ENCODE results near the gene SRPX2. TPM values are rescaled to one million over a fixed set of nuclear protein-coding genes. Genes with fewer than 3 reads are reported as not detected.
"Not testable (repeated sequence)": the region's sequence is repeated elsewhere in the genome, so short reads cannot be mapped to it uniquely, and the experiment has no call there.

The SRPX2 gene
- total and polyA plus RNA-seq, 2 experiments from 2014 or later: 36.7 to 40.3 TPM

DNA sequence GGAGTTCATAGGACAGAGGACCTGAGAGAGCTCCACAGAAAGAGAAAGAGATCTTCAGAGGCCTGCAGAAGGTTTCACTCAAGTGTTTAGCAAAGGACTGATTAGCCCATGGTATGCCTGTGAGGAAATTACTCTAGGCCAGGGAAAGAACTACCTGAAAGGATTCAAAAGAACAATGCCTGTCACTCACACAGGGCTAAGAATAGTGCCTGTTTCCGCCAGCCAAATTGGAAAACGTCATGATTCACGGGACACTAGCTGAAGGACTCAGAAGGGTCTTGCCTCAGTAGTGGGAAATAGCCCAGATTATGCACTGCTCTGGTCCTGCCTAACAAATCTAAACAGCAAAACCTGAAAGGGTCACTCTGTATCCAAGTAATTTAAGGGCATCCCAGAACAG is 66.8 kb downstream of the SRPX2 start:
- H3K4me3 ChIP-seq: no peak overlapping the region
- no peaks in the 10 kb centered on the region for H4K20me1 ChIP-seq (ENCODE audit: insufficient read depth)
- no peaks in the 10 kb centered on the region for H3K4me1 ChIP-seq (ENCODE audit: insufficient read depth)
- H3K27me3 ChIP-seq (replicated peaks; ENCODE audit: insufficient read depth): no peaks in the 10 kb centered on the region
- H3K79me2 ChIP-seq (ENCODE audit: insufficient read depth): no peaks in the 10 kb centered on the region
- H3K9me3 ChIP-seq (ENCODE audit: low read depth): no peaks in the 10 kb centered on the region
- no peaks in the 10 kb centered on the region for H3F3A ChIP-seq (ENCODE audit: insufficient read depth)
- H3K9me2 ChIP-seq (ENCODE audit: insufficient read depth): no peaks in the 10 kb centered on the region
- H3K36me3 ChIP-seq (ENCODE audit: low read depth): no peaks in the 10 kb centered on the region
- TF ChIP-seq EZH2 (IDR thresholded peaks at IDR 0.05; ENCODE audit: insufficient read depth, poor library complexity, severe bottlenecking): no peak
- TF ChIP-seq EZH2phosphoT487 (IDR thresholded peaks at IDR 0.05; ENCODE audit: insufficient read depth, low read depth): no peak
- H2AFZ ChIP-seq: no peak overlapping the region
- no peak overlapping the region for H3K27ac ChIP-seq
- WGBS, 2 experiments (ENCODE audit: low coverage in 1 of 2, low lambda C conversion rate in 2 of 2, missing lambda C conversion rate in 2 of 2): 39 to 42% methylated on average over 2 to 3 of the region's 3 CpGs
- H3K9ac ChIP-seq: no peak overlapping the region
- in situ Hi-C loops (cut with MboI): no loop called here
- DNase-seq: no peak
- no peak overlapping the region for H3K4me2 ChIP-seq (ENCODE audit: unreplicated experiment)

DNA sequence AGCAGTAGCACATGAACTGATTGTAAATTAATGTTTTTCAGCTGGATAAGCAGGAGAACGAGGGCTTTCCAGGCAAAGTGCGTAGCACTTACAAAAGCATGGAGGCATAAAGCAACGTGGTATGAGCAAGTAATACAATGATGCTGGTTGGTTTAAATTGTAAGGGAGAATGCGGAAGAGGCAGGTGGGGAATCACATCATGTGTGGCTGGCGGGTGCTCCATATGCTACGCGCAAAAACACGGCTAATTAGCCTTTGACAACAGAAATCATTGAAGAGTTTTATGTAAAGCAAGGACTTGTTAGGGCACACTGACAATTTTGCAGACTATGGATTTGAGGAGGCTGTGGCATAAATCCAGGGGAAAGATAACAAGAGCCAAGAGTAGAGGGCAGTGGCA is 73.4 kb downstream of the SRPX2 start:
- Histone ChIP-seq H2AFZ (no peak overlapping the region), H3K79me2 (ENCODE audit: insufficient read depth) (no peaks in the 10 kb centered on the region), H3K4me2 (ENCODE audit: unreplicated experiment) (no peak overlapping the region), H3F3A (ENCODE audit: insufficient read depth) (no peaks in the 10 kb centered on the region), H3K9me2 (ENCODE audit: insufficient read depth) (no peaks in the 10 kb centered on the region), H3K36me3 (ENCODE audit: low read depth) (no peaks in the 10 kb centered on the region), H4K20me1 (ENCODE audit: insufficient read depth) (no peaks in the 10 kb centered on the region), H3K4me1 (ENCODE audit: insufficient read depth) (no peaks in the 10 kb centered on the region), H3K9ac (no peak overlapping the region), H3K9me3 (ENCODE audit: low read depth) (no peaks in the 10 kb centered on the region), H3K27ac (no peak overlapping the region), H3K4me3 (no peak overlapping the region), H3K27me3 (replicated peaks; ENCODE audit: insufficient read depth) (no peaks in the 10 kb centered on the region)
- in situ Hi-C loops (cut with MboI): no loop called here
- WGBS, 2 experiments (ENCODE audit: low coverage in 1 of 2, low lambda C conversion rate in 2 of 2, missing lambda C conversion rate in 2 of 2): 91 to 99% methylated on average over 7 to 8 of the region's 8 CpGs
- TF ChIP-seq EZH2phosphoT487 (IDR thresholded peaks at IDR 0.05; ENCODE audit: insufficient read depth, low read depth) (no peak), EZH2 (IDR thresholded peaks at IDR 0.05; ENCODE audit: insufficient read depth, poor library complexity, severe bottlenecking) (no peak)
- no peak for DNase-seq

DNA sequence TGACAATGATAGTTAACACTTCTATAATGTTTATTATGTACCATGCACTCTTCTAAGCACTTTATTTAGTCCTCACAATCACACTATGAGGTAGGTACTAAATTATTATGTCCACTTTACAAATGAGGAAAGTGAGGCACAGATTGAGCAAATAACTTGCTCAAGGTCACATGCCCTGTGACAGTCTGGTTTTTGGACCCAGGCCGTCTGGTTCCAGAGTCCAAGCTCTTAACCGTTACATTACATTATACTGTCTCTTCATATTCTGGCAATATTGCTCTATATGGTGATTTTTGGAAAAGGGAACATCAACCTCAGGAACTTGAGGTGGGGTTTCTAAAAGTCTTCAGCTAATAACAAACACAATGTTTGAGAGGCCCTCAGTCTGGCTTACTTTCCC is 75.1 kb downstream of the SRPX2 start:
- H3K79me2 ChIP-seq (ENCODE audit: insufficient read depth): no peaks in the 10 kb centered on the region
- WGBS, 2 experiments (ENCODE audit: low coverage in 1 of 2, low lambda C conversion rate in 2 of 2, missing lambda C conversion rate in 2 of 2): 93 to 96% methylated on average over 2 of the region's 2 CpGs
- no peaks in the 10 kb centered on the region for H3K4me1 ChIP-seq (ENCODE audit: insufficient read depth)
- no peaks in the 10 kb centered on the region for H3F3A ChIP-seq (ENCODE audit: insufficient read depth)
- no peak overlapping the region for H3K27ac ChIP-seq
- no peak overlapping the region for H3K9ac ChIP-seq
- no peak overlapping the region for H3K4me2 ChIP-seq (ENCODE audit: unreplicated experiment)
- in situ Hi-C loops (cut with MboI): no loop called here
- H3K4me3 ChIP-seq: no peak overlapping the region
- no peaks in the 10 kb centered on the region for H3K27me3 ChIP-seq (replicated peaks; ENCODE audit: insufficient read depth)
- no peak overlapping the region for H2AFZ ChIP-seq
- no peaks in the 10 kb centered on the region for H4K20me1 ChIP-seq (ENCODE audit: insufficient read depth)
- no peaks in the 10 kb centered on the region for H3K36me3 ChIP-seq (ENCODE audit: low read depth)
- TF ChIP-seq EZH2 (IDR thresholded peaks at IDR 0.05; ENCODE audit: insufficient read depth, poor library complexity, severe bottlenecking): no peak
- no peak for TF ChIP-seq EZH2phosphoT487 (IDR thresholded peaks at IDR 0.05; ENCODE audit: insufficient read depth, low read depth)
- H3K9me2 ChIP-seq (ENCODE audit: insufficient read depth): no peaks in the 10 kb centered on the region
- DNase-seq: no peak
- H3K9me3 ChIP-seq (ENCODE audit: low read depth): no peaks in the 10 kb centered on the region

DNA sequence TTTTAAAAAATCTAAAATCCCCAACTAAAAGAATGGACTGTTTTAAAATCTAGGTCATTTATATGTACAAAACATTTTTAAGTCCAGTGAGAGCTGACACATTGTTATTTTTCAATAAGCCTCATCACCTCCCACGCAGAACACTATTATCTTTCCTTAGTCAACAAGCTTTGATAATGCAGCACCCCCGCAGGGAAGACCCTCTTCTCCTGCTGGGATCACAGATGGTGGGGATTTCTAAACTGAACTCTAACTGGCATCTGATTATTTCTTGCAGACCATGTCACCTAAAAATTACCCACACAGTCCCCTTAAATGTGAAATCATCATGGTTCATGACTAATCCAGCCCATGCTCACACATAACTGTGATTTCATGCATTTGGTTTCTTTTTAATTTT is 76.3 kb downstream of the SRPX2 start:
- TF ChIP-seq EZH2 (IDR thresholded peaks at IDR 0.05; ENCODE audit: insufficient read depth, poor library complexity, severe bottlenecking) (no peak), EZH2phosphoT487 (IDR thresholded peaks at IDR 0.05; ENCODE audit: insufficient read depth, low read depth) (no peak)
- no peak overlapping the region for H3K27ac ChIP-seq
- H3K36me3 ChIP-seq (ENCODE audit: low read depth): no peaks in the 10 kb centered on the region
- H2AFZ ChIP-seq: no peak overlapping the region
- DNase-seq: peak; percentile 17
- H3K9me3 ChIP-seq (ENCODE audit: low read depth): no peaks in the 10 kb centered on the region
- no peaks in the 10 kb centered on the region for H4K20me1 ChIP-seq (ENCODE audit: insufficient read depth)
- no peak overlapping the region for H3K4me2 ChIP-seq (ENCODE audit: unreplicated experiment)
- no peaks in the 10 kb centered on the region for H3K79me2 ChIP-seq (ENCODE audit: insufficient read depth)
- no peak overlapping the region for H3K4me3 ChIP-seq
- H3K9me2 ChIP-seq (ENCODE audit: insufficient read depth): no peaks in the 10 kb centered on the region
- no peaks in the 10 kb centered on the region for H3K4me1 ChIP-seq (ENCODE audit: insufficient read depth)
- no peak overlapping the region for H3K9ac ChIP-seq
- 86 to 90% methylated on average over 2 of the region's 2 CpGs for WGBS, 2 experiments (ENCODE audit: low coverage in 1 of 2, low lambda C conversion rate in 2 of 2, missing lambda C conversion rate in 2 of 2)
- in situ Hi-C loops (cut with MboI): no loop called here
- H3K27me3 ChIP-seq (replicated peaks; ENCODE audit: insufficient read depth): no peaks in the 10 kb centered on the region
- no peaks in the 10 kb centered on the region for H3F3A ChIP-seq (ENCODE audit: insufficient read depth)

DNA sequence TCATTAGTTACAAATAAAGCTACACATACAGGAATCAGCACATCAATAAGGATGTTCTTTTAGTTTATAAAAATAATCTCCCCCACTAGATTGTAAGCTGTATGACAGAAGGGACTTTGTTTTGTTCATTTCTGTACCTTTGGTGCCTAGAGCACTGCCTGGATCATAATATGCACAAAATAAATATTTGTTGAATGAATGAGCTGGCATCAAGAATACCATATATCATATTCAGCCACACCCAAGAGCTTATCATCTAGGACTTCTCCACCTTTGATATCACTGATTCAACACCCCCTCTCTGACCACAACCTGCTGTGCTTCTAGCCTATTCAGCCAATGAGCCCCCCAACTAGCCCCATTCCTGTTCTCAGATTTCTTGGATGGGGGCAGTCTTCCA is 77.3 kb downstream of the SRPX2 start:
- in situ Hi-C loops (cut with MboI): no loop called here
- TF ChIP-seq EZH2phosphoT487 (IDR thresholded peaks at IDR 0.05; ENCODE audit: insufficient read depth, low read depth): no peak
- no peak for TF ChIP-seq EZH2 (IDR thresholded peaks at IDR 0.05; ENCODE audit: insufficient read depth, poor library complexity, severe bottlenecking)
- H3K9me2 ChIP-seq (ENCODE audit: insufficient read depth): no peaks in the 10 kb centered on the region
- no peaks in the 10 kb centered on the region for H3F3A ChIP-seq (ENCODE audit: insufficient read depth)
- no peaks in the 10 kb centered on the region for H3K4me1 ChIP-seq (ENCODE audit: insufficient read depth)
- H2AFZ ChIP-seq: no peak overlapping the region
- H3K9me3 ChIP-seq (ENCODE audit: low read depth): no peaks in the 10 kb centered on the region
- H3K4me2 ChIP-seq (ENCODE audit: unreplicated experiment): no peak overlapping the region
- H3K4me3 ChIP-seq: no peak overlapping the region
- no peak overlapping the region for H3K9ac ChIP-seq
- no peaks in the 10 kb centered on the region for H3K79me2 ChIP-seq (ENCODE audit: insufficient read depth)
- no peak overlapping the region for H3K27ac ChIP-seq
- no peaks in the 10 kb centered on the region for H3K36me3 ChIP-seq (ENCODE audit: low read depth)
- no peaks in the 10 kb centered on the region for H4K20me1 ChIP-seq (ENCODE audit: insufficient read depth)
- H3K27me3 ChIP-seq (replicated peaks; ENCODE audit: insufficient read depth): no peaks in the 10 kb centered on the region
- no peak for DNase-seq

DNA sequence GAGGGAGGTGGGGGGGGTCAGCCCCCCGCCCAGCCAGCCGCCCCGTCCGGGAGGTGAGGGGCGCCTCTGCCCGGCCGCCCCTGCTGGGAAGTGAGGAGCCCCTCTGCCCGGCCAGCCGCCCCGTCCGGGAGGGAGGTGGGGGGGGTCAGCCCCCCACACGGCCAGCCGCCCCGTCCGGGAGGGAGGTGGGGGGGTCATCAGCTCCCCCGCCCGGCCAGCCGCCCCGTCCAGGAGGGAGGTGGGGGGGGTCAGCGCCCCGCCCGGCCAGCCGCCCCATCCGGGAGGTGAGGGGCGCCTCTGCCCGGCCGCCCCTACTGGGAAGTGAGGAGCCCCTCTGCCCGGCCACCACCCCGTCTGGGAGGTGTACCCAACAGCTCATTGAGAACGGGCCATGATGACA is 80.0 kb downstream of the SRPX2 start:
- H3K36me3 ChIP-seq (ENCODE audit: low read depth); DNase-seq; in situ Hi-C loops (cut with MboI); H3K4me1 ChIP-seq (ENCODE audit: insufficient read depth); H3K27ac ChIP-seq; H3K79me2 ChIP-seq (ENCODE audit: insufficient read depth); H4K20me1 ChIP-seq (ENCODE audit: insufficient read depth); H2AFZ ChIP-seq; H3K27me3 ChIP-seq (replicated peaks; ENCODE audit: insufficient read depth); H3K9ac ChIP-seq; H3K4me2 ChIP-seq (ENCODE audit: unreplicated experiment); H3K4me3 ChIP-seq; H3K9me3 ChIP-seq (ENCODE audit: low read depth); H3F3A ChIP-seq (ENCODE audit: insufficient read depth); H3K9me2 ChIP-seq (ENCODE audit: insufficient read depth): not testable (repeated sequence)
- no CpG with 5 or more reads among the region's 30 CpGs for WGBS, 2 experiments (ENCODE audit: low coverage in 1 of 2, low lambda C conversion rate in 2 of 2, missing lambda C conversion rate in 2 of 2)
